Measurements from ENCODE around the gene TMEM235.

TMEM235 gene

DNA sequence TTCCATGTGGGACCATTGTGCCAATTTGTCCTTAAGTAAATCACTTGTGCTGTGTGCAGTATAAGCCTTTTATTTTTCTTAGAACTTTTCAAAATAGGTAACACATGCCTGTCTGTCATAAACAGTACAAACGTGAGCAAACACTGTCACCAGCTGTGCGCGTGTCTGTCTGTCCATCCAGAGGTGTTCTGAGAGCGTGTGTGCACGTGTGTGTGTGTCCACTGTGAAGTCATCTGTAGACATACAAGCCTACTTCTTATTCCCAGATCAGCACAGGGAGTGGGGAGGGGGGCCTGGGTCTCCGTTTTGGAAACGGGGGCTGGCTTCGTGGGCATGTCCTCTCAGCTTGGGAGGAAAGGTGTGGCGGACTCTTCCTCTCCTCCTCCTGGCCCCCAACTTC lies 9.4 kb downstream of the TMEM235 start:
- no peak for TF ChIP-seq FOXP2 (optimal IDR thresholded peaks at IDR 0.05; ENCODE audit: borderline replicate concordance, extremely low read depth, extremely low read length, insufficient read depth)
- TF ChIP-seq, protein P1, sequence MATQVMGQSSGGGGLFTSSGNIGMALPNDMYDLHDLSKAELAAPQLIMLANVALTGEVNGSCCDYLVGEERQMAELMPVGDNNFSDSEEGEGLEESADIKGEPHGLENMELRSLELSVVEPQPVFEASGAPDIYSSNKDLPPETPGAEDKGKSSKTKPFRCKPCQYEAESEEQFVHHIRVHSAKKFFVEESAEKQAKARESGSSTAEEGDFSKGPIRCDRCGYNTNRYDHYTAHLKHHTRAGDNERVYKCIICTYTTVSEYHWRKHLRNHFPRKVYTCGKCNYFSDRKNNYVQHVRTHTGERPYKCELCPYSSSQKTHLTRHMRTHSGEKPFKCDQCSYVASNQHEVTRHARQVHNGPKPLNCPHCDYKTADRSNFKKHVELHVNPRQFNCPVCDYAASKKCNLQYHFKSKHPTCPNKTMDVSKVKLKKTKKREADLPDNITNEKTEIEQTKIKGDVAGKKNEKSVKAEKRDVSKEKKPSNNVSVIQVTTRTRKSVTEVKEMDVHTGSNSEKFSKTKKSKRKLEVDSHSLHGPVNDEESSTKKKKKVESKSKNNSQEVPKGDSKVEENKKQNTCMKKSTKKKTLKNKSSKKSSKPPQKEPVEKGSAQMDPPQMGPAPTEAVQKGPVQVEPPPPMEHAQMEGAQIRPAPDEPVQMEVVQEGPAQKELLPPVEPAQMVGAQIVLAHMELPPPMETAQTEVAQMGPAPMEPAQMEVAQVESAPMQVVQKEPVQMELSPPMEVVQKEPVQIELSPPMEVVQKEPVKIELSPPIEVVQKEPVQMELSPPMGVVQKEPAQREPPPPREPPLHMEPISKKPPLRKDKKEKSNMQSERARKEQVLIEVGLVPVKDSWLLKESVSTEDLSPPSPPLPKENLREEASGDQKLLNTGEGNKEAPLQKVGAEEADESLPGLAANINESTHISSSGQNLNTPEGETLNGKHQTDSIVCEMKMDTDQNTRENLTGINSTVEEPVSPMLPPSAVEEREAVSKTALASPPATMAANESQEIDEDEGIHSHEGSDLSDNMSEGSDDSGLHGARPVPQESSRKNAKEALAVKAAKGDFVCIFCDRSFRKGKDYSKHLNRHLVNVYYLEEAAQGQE (IDR thresholded peaks at IDR 0.05; ENCODE audit: insufficient read depth in 1 of 2, low read depth in 2 of 2, low read length in 2 of 2) = no peak
- no peak for TF ChIP-seq SIN3A (IDR thresholded peaks at IDR 0.05; ENCODE audit: borderline replicate concordance, insufficient read depth, low read length)
- no peak for TF ChIP-seq TAF1 (IDR thresholded peaks at IDR 0.05; ENCODE audit: borderline replicate concordance, insufficient read depth, low read length)
- TF ChIP-seq POLR2AphosphoS5 (IDR thresholded peaks at IDR 0.05; ENCODE audit: low read depth, low read length) = no peak

DNA sequence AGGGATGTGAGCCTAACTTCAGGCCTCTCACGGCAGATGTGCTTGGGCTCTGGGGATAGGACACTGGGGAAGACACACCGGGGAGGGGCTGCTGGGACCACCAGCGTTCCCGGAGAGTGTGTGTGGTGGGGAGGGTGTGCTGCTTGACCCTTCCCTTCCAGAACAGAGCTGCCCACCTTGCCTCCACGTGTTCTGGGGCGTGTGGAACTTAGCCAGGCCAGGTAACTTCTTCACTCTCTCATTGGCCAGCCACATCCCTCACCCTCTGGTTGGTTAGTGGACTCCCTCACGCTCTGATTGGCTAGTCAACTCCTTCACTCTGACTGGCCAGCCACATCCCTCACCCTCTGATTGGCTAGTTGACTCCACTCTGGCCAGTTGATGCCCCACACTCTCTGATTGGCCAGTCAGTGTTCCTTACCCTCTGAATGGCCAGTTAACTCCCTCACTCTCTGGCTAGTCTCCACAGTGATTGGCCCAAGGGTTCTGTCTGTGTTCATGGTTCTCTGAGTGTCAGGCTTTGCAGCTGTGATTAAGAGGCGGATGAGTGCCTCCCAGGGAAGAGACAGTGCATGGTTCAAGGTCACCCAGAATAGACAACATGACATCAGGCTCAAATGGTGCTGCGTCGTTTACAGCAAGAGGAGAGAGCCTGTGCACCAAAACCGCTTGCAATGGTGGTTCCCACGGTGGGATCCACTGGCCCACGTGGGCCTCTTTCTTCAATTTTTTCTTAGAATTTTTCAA lies 10.0 kb downstream of the TMEM235 start:
- TF ChIP-seq, protein P1 (IDR thresholded peaks at IDR 0.05; ENCODE audit: insufficient read depth in 1 of 2, low read depth in 2 of 2, low read length in 2 of 2) = no peak
- TF ChIP-seq FOXP2 (optimal IDR thresholded peaks at IDR 0.05; ENCODE audit: borderline replicate concordance, extremely low read depth, extremely low read length, insufficient read depth) = no peak
- TF ChIP-seq POLR2AphosphoS5 (IDR thresholded peaks at IDR 0.05; ENCODE audit: low read depth, low read length) = no peak

GRCh38 chr17:78242024-78242742 lies 10.8 kb downstream of the TMEM235 start:
- TF ChIP-seq, protein P1 (IDR thresholded peaks at IDR 0.05; ENCODE audit: insufficient read depth in 1 of 2, low read depth in 2 of 2, low read length in 2 of 2) = no peak
- TF ChIP-seq FOXP2 (optimal IDR thresholded peaks at IDR 0.05; ENCODE audit: borderline replicate concordance, extremely low read depth, extremely low read length, insufficient read depth) = no peak
- no peak for TF ChIP-seq SIN3A (IDR thresholded peaks at IDR 0.05; ENCODE audit: borderline replicate concordance, insufficient read depth, low read length)
- no peak for TF ChIP-seq POLR2AphosphoS5 (IDR thresholded peaks at IDR 0.05; ENCODE audit: low read depth, low read length)
- TF ChIP-seq TAF1 (IDR thresholded peaks at IDR 0.05; ENCODE audit: borderline replicate concordance, insufficient read depth, low read length) = no peak

DNA sequence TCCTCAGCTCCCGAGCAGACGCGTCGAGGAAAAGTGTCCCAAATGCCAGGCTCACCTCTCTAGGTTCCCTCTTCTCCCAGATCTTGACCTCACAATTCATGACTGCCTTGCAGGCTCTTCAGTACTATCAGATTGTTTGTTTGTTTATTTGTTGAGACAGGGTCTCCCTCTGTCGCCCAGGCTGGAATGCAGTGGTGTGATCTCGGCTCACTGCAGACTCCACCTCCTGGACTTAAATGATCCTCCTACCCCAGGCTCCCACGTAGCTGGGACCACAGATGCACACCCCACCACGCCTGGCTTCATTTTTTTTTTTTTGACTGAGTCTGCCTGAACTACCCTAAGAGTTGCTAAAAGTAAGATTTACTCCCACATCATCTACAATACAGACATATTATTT lies 15.9 kb downstream of the TMEM235 start:
- TF ChIP-seq POLR2AphosphoS5 (IDR thresholded peaks at IDR 0.05; ENCODE audit: low read depth, low read length) (no peak), TAF1 (IDR thresholded peaks at IDR 0.05; ENCODE audit: borderline replicate concordance, insufficient read depth, low read length) (no peak), FOXP2 (optimal IDR thresholded peaks at IDR 0.05; ENCODE audit: borderline replicate concordance, extremely low read depth, extremely low read length, insufficient read depth) (no peak), SIN3A (IDR thresholded peaks at IDR 0.05; ENCODE audit: borderline replicate concordance, insufficient read depth, low read length) (no peak)
- TF ChIP-seq, protein P1 (IDR thresholded peaks at IDR 0.05; ENCODE audit: insufficient read depth in 1 of 2, low read depth in 2 of 2, low read length in 2 of 2) = no peak
